Left lobe of liver (tissue), 2 donors: Measurements from ENCODE around the gene BOD1. TPM values are rescaled to one million over a fixed set of nuclear protein-coding genes. Genes with fewer than 3 reads are reported as not detected.
"Not testable (repeated sequence)": the region's sequence is repeated elsewhere in the genome, so short reads cannot be mapped to it uniquely, and the experiment has no call there.

Experiments used
- ATAC-seq: fragments of 200-7000 bp; cut with Tn5 transposase; one replicate; pipeline ENCODE4 v1.9.1; 2020; ENCODE audit warnings: mild to moderate bottlenecking, moderate library complexity
- DNase-seq: peaks from one replicate; pipeline ENCODE4 v3.0.0-alpha.2; 2020; ENCODE audit warnings: low spot score
- total RNA-seq: library from RNA; stranded (reverse); gene quantifications from one replicate; pipeline ENCODE4 v1.2.1, GENCODE V29; 2021
- donor health status: DM: no; HTN: no; CAD: no; lungs with moderate emphysema.
- donor health status: DM: no; HTN: yes; CAD: no.

BOD1 gene
- total RNA-seq, 1 donor from 2014 or later, result 12.1 TPM

DNA sequence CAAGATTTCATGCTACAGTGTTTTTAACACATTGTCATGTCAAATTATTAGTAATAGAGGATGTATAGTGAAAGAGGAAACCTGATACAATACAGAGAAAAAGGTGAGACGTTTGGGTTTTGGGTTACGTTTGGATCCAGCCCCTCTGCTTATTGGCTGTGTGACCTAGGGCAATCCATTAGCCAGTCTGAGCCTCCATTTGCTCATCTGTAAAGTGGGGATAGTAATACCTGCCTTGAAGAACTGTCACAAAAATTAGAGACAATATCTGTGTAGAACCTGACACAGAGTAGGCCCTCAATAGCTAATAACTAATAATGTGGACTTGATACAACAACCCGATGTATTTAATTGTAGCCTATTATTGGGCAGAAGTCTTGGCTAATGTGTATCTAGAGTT, 4.3 kb upstream of the BOD1 start:
- no peak for ATAC-seq
- no peak for DNase-seq

DNA sequence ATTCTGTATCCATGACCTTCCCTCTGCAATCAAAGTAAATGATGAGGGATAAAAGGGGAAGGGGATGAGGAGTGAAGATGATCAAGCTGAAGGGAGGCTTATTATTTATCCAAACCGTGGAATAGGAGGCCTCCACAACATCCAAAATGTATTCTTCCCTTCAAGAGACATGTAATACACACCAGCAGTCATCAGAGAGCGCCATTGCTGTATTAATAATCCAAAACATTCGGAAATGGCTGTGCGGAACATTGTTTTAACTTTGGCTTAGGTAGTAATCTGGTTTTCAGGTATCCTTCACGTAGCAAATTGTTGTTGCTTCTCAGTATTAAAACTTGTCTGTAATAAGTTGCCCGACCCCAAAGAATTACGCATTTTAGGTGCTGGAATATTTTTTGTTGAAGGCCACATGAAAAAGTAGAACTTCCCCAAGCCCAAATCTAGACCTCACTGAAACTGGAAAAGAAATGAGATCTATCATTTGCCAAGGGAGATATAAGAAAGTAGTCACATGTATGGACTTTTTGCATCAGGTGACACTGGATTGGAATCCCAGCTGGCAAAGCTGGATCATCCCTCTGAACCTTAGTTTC, 2.6 kb upstream of the BOD1 start:
- ATAC-seq (peak; percentile 29), DNase-seq (no peak)

DNA sequence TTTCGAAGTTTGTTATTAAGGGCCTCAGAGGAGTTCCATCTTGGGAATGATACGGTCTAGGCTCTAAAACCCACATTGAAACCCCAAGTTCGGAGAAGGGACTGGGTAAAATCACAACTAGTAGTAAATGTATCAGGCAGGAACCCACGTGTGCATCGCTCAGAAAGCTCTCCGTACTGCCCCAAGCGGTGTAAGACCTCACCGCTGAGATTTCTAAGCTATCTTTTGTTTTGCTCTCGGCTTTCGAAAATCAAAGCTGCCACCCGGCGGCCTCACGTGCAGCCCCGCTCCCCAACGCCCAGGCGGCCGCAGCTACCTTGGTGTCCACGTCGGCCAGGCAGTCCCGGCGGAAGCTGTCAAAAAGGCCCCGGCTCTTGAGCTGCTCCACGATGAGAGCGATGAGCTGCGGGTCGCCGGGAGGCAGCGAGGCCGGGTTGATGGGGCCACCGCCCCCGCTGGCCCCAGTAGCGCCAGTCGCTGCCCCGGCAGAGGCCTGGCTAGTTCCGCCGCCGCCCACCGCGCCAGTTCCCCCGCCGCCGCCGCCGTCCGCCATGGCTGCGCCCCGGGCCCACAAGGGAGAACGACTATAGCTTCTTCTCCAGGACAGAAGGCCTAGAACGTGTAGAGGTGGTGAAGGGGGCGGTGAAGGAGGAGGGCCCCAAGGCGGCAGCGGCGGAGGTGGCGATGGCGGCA, 420 bp downstream of the BOD1 start:
- DNase-seq, result peak; percentile 59
- ATAC-seq, result peak; percentile 71

DNA sequence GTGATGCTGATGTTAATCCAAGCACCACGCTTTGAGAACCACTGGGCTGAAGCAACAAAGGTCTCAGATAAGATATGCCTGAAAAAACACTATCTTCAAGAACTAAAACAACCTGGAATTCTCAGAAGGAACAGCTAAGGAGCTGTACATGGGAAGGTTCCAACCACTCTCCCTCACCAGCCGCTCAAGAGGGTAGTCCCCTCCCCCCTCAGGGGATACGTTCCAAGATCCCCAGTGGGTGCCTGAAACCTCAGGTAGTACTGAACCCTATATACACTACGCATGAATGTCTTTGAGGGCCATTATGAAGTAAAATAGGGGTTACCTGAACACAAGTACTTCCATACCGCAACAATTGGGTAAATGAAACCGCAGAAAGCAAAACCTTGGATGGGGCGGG, 1.9 kb downstream of the BOD1 start:
- ATAC-seq, result no peak
- DNase-seq, result no peak

DNA sequence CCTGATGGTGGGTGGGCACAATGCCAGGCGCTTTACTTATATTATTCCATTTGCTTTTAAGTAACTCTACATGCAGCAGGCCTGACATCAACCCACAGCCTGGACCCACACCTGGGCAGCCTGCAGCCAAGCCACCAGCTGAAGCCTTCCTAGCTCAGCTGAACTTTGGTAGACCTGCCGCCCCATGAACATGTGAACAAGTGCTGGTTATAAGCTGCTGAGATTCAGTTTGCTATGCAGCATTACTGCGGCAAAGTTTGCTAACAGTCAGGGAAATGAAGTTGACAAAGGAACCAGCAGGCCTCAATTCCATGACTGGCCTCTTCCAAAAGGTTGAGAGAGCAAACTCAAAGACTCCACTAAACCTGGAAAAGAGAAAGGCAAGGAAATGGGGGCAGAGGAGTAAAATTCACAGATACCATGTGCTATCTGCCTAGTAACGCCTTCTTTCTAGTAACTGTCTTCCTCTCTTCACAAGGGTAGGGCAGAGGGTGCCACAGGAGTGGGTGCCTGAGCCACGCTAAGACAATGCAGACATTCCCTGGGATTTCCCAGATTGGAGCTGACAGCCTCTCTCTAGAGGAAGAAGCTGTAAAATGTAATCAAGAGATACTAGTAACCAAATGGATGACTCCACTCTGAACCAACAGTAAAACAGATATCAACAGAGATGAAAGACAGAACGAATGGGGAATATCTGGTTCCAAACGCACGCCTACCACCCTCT, 2.9 kb downstream of the BOD1 start:
- DNase-seq (peak; percentile 51), ATAC-seq (peak; percentile 18)

DNA sequence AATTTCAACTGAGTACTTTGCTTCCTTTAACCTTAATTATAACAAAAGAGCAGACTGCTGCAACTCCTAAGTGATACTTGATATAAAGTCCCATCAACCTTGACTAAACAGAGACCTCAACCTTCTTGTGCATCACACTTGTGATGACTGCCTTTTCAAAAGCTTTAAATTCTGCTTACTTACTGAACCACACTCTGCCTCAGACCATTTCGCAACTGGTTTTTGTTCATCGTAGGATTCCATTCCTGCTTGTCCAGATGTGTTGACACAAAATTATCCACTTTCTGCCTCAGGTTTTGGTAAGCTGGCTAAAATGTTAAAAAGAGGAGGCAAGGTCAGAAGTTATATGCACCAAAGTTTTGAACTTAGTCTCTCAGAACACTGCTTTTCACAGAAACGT, 3.5 kb downstream of the BOD1 start:
- ATAC-seq, result no peak
- DNase-seq, result no peak

DNA sequence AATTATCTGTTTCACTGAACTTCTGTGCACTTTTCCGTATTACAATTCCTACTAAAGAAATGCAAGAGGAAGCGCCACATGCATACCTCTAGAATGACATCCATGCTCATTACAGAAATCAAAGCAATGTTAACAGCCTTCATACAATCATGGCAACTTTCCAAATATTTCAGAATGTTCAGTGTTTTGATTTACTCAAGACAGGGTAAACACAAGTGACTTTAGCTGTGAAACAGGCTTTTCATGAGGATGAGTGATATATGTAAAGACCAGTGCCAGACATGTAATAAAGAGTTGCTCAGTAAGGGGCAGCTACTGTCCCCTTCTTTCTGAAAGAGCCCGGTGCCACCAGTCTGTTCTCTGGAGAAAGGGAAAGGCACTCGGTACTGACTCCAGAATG, 4.7 kb downstream of the BOD1 start:
- no peak for ATAC-seq

DNA sequence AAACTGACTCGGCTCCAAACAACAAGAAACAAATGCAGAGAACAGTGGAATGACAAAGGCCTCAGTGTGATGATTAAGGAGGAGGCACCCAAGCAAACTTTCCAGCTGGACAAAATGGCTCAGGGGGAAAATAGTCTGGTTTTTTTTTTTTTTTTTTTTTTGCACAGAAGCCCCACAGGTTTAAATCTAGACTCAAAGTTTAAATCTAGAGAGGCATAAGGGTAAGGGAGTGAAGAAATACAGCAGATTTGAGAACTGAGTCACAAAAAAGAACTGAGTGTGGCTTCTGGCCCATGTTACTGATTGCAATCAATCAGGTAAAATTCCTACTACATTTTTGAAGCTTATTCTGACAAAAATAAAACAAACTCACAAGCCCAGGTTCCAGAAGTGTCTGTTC, 12.3 kb downstream of the BOD1 start:
- DNase-seq (no peak), ATAC-seq (no peak)

More for the DNA sequence above, 4.7 kb downstream of the BOD1 start:
- DNase-seq, result no peak

DNA sequence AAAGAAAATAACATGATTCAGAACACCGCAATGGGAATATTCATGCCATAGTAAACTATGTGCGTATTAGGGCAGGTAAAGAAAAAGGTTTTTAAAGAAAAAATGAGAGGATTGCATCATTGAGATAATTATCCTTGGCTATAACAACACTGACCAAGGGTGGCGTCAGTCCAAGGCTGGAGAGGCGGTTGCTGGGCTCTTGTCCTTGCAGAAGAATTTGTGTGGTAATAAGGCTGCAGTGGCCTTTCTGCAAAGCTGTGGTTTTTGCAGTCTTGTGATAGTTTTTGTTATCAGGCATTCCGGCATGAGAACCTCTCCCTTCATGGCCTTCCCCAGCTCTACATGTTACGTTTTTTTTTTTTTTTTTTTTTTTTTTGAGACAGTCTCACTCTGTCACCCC, 14.0 kb downstream of the BOD1 start:
- ATAC-seq (peak; percentile 32), DNase-seq (no peak)

DNA sequence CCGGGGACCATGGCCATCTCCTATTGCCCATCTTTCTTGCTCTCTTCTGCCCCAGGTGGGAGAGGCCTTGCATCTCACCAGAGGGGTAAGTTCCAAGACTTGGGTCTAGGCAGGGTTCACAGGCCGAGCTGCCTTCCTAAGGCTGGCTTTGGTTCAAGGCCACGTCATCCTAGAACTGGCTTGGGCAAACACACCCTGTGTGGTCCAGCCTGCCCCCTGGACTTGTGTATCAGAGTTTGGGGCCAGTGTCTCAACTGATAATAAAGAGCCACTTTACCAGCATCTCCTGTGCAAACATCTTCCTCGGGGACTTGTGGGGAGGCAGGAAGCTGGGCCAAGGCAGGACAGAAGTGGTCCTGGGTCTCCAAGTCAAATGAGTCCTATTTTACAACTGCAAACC, 17.8 kb downstream of the BOD1 start:
- no peak for DNase-seq
- ATAC-seq, result no peak

DNA sequence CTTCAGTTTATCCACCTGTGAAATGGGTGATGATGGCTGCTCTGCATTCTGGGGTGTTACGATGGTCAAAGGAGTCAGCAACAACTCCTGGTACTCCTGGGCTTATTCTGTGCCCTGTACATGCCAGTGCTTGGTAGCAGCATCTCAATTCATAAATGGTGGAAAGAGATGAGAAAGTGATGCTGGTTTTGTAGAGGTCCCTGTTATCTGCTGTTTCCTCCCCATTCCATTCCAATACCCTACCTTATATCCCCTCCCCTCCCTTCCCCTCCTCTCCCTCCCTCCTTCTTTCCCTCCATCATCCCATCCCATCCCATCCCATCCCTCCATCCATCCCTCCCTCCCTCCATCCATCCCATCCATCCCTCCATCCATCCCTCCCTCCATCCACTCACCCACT, 19.1 kb downstream of the BOD1 start:
- ATAC-seq (no peak), DNase-seq (no peak)

DNA sequence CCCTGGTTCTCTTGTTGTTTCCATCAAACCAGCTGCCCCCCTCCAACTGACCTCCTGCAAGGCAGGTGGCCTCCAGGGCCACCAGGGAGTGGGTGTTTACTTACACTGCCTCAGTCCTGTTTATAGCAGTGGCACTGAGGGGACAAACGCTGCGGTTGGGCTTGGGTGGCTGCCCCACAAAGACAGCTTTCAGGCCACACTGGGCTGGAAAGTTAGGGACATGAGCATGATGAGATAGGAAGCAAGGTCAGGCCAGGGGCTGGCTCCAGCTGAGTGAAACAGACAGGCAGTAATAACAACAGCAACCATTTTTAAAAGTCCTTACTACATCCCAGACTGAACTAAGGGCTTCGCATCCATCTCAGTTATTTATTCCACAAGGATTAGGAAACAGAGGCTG, 20.6 kb downstream of the BOD1 start:
- ATAC-seq (no peak), DNase-seq (no peak)

DNA sequence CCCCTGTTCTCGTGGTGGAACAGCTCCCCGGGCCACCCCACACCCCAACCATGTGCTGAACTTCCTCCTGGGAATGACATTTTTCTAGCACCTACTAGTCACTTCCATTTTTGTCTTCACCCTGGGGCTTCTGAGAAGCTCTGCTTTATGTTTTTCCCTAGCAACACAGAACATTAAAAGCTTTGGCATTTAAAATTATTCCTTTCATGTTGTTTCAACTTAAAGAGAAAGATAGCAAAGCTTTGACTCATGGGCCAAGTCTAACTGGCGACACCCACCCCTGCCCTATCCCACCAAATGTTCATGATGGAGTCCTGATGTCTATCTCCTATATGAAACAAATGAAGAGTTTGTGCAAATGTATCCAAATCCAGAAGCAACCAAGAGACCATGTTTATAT, 22.4 kb downstream of the BOD1 start:
- no peak for ATAC-seq

DNA sequence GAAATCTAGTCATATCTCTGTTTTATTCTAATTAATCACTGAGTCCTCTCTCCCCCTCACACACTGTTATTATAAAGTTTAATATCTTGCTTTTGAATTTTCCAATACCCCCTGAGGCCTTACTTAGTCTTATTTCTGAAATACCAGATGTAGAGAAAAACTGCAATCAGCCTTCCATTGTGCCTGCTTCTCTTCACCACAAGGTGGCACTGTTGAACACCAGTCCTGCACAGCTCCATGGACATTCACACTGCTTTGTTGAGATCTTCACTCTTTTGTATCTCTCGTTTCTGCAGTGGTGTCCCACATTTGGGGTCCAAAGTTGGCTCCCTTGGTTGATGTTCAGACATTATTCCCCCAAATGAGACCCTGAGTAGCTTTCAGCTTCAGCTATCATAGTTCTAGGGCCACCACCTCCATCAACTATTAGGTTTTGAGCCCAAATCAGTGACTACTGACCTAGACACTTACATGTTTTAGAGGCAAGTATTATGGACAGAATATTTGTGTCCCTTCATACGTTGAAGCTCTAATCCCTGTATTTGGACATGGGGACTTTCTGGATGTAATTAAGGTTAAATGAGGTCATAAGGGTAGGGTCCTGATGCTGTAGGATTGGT, 24.3 kb downstream of the BOD1 start:
- ATAC-seq (no peak), DNase-seq (no peak)

More for the DNA sequence above, 22.4 kb downstream of the BOD1 start:
- DNase-seq, result no peak

DNA sequence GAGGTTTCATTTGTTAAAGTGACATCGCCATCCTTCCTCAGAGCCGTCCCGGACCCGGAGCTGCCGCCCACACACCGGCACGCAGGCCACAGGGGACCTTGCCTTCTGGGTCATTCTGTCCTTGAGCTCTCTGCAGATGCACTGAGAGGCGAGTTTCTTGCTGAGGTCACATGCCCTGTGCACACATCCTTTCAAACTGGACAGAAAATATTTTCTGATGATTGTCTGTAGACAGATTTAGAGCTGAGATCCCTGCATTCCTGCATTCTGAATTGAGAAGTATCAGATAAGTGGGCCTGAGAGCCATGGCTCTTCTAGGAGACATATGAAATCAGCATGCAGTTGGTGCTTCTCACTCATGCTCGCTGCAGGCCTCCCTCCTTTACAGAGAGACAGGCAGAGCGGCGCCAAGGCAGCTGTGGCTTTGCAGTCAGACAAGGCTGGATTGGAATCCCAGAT, 25.4 kb downstream of the BOD1 start:
- DNase-seq (no peak), ATAC-seq (no peak)

DNA sequence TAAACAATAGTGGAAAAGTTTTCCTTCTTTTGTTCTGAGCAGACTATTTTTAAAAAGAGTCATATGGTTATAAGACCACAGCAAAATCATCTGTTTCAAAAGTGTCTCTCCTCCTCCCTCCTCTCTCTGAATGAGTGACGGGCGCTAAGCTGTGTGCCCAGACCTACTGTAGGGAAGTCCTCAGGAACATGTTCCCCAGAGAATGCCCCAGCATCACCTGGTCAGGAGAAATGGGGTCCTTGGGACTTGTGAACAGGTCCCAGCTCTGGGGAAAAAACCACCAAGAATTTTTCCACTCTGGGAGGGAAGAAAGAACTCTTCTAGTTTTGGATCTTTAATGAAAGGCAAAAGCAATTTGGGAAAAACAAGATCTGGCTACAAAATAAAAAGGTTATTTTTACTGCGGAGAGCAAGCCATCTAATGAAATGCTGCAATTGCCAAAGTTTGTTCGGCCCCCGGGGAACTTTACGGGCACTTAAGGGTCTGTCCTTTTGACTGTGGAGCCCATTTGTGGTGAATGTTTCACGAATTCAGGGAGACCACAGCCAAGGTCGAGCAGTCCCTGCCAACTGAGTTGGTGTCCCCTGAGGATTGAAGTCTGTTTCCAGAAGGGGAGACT, 25.9 kb downstream of the BOD1 start:
- ATAC-seq, result no peak
- no peak for DNase-seq

DNA sequence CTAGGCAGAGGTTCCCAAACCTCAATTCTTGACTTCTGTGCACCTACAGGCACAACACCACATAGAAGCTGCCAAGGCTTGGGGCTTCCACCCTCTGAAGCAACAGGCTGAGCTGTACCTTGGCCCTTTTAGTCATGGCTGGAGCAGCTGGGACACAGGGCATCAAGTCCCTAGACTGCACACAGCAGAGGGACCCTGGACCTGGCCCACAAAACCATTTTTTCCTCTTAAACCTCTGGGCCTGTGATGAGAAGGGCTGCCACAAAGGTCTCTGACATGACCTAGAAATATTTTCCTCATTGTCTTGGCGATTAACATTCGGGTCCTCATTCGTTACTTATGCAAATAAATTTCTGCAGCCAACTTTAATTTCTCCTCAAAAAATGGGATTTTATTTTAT, 30.3 kb downstream of the BOD1 start:
- DNase-seq, ATAC-seq: not testable (repeated sequence)

DNA sequence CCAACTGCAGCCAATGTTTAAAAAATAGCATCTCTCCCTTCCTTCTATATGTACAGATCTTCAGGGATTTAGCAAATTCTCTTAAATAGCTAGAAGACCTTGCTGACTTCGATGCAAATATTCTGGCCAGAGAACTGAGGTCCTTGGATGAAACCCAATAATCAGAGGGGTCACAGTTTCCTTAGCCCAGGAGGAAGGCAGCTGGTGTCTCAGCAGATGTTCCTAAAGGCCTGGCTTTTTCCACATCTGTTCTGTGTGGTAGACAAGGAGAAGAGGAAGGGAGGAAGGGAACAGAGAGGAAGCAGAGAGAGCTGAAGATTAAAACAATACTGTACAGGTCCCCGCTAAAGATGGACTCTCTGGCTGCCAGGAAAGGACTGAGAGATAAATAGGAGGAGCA, 33.1 kb downstream of the BOD1 start:
- ATAC-seq (no peak), DNase-seq (no peak)

DNA sequence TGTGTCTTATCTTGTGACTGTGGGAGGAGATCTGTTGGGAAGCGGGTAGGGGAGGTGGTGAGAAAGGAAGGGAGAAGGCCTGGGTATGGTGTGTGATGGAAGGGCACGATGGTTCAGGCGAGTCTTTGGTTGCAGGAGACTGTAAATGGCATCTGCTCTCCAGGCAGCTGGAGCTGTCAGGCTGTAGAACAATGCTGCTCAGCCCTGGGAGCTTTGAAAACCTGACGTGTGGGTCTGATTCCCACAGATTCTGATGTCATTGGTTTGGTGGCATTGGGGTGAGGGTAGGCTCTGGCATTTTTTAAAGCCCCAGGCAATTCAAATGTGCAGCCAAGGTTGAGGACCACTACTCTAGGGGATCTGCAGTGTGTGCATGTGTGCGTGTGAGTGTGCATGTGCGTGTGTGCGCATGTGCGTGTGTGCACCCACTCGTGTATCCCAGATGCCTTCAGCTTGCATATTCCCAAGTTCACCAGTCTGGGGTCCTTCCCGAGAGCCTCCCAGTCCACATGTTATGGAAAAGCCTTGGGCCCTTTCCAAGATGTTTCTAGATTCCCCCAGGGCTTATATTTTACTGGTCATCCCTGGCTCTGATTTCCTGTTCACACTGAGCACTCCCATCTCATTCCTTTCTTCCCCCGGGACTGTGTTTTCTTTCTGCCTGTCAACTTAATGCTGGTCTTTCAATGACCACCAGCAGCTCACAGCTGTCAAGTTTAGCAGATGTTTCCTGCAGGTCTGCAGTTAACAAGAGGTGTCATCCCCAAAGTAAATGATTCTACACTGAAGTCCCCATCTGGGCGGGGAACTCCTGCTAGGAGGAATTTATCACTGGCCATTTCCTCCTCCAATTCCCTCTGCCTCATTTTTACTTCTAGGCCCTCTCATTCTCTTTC, 34.0 kb downstream of the BOD1 start:
- DNase-seq, result no peak

More for the DNA sequence above, 34.0 kb downstream of the BOD1 start:
- ATAC-seq, result no peak
